SK-N-SH treated with all-trans-retinoic acid at 6 μM for 48 hours (cell line): ENCODE data around the gene ZWILCH.
"Not testable (repeated sequence)": the region's sequence is repeated elsewhere in the genome, so short reads cannot be mapped to it uniquely, and the experiment has no call there.

Experiments
- ATAC-seq: fragments of 200-7000 bp; cut with Tn5 transposase; 3 replicates; pipeline ENCODE4 v1.9.1; 2020; ENCODE audit warnings: mild to moderate bottlenecking, moderate library complexity
- ARNTL ChIP-seq: fragments of 450-650 bp; formaldehyde crosslinking; IDR thresholded peaks from 2 replicates; pipeline ENCODE4 v1.5.0; 2020; ENCODE audit warnings: low read depth, mild to moderate bottlenecking, moderate library complexity, borderline replicate concordance
- CSDC2 ChIP-seq: fragments of 250-450 bp; sonication (Bioruptor Pico); IDR thresholded peaks from 2 replicates; pipeline ENCODE4 v1.5.0; 2020; ENCODE audit warnings: mild to moderate bottlenecking, moderate library complexity
- ESRRG ChIP-seq: fragments of 250-450 bp; sonication (Bioruptor Pico); IDR thresholded peaks from 2 replicates; pipeline ENCODE4 v1.6.1; 2021; ENCODE audit warnings: mild to moderate bottlenecking
- GLIS3 ChIP-seq: fragments of 250-450 bp; sonication (Bioruptor Pico); IDR thresholded peaks from 2 replicates; pipeline ENCODE4 v1.5.0; 2020; ENCODE audit warnings: mild to moderate bottlenecking, moderate library complexity
- ISL1 ChIP-seq: fragments of 250-450 bp; sonication (Bioruptor Pico); IDR thresholded peaks from 2 replicates; pipeline ENCODE4 v2.1.2; 2022; ENCODE audit warnings: mild to moderate bottlenecking, moderate library complexity
- PPARA ChIP-seq: fragments of 250-450 bp; sonication (Bioruptor Pico); IDR thresholded peaks from 2 replicates; pipeline ENCODE4 v1.5.0; 2020; ENCODE audit warnings: mild to moderate bottlenecking, borderline replicate concordance
- RARB ChIP-seq: fragments of 250-450 bp; sonication (Bioruptor Pico); IDR thresholded peaks from 2 replicates; pipeline ENCODE4 v1.8.0; 2021; ENCODE audit warnings: mild to moderate bottlenecking, moderate library complexity
- SNAI2 ChIP-seq: fragments of 250-450 bp; sonication (Bioruptor Pico); IDR thresholded peaks from 2 replicates; pipeline ENCODE4 v1.5.0; 2020; ENCODE audit warnings: mild to moderate bottlenecking, moderate library complexity
- TOX ChIP-seq: fragments of 250-450 bp; sonication (Bioruptor Pico); IDR thresholded peaks from 2 replicates; pipeline ENCODE4 v1.8.0; 2021; ENCODE audit warnings: mild to moderate bottlenecking, moderate library complexity, borderline replicate concordance
- ZC3H10 ChIP-seq: fragments of 250-450 bp; sonication (Bioruptor Pico); IDR thresholded peaks from 2 replicates; pipeline ENCODE4 v1.5.1; 2021; ENCODE audit warnings: mild to moderate bottlenecking, moderate library complexity
- ZFP3 ChIP-seq: fragments of 250-450 bp; sonication (Bioruptor Pico); IDR thresholded peaks from 2 replicates; pipeline ENCODE4 v1.5.0; 2020; ENCODE audit warnings: mild to moderate bottlenecking, moderate library complexity
- ZFP30 ChIP-seq: fragments of 450-650 bp; formaldehyde crosslinking; IDR thresholded peaks from 2 replicates; pipeline ENCODE4 v1.5.0; 2022; ENCODE audit warnings: mild to moderate bottlenecking, moderate library complexity
- ZNF565 ChIP-seq: fragments of 450-650 bp; formaldehyde crosslinking; conservative IDR thresholded peaks from 2 replicates; pipeline ENCODE4 v1.5.0; 2020; ENCODE audit warnings: low read depth, mild to moderate bottlenecking, moderate library complexity
- ZNF70 ChIP-seq: fragments of 450-650 bp; formaldehyde crosslinking; IDR thresholded peaks from 2 replicates; pipeline ENCODE4 v1.5.0; 2020; ENCODE audit warnings: mild to moderate bottlenecking, moderate library complexity
- TF ChIP-seq, protein P1 (sequence below): fragments of 250-450 bp; sonication (Bioruptor Pico); IDR thresholded peaks from 2 replicates; pipeline ENCODE4 v1.8.0; 2021; ENCODE audit warnings: low read depth, mild to moderate bottlenecking, moderate library complexity, borderline replicate concordance
- TF ChIP-seq, protein P2 (sequence below): fragments of 250-450 bp; sonication (Bioruptor Pico); IDR thresholded peaks from 2 replicates; pipeline ENCODE4 v1.8.0; 2020; ENCODE audit warnings: mild to moderate bottlenecking, moderate library complexity, borderline replicate concordance
- TF ChIP-seq, protein P3 (sequence below): fragments of 250-450 bp; sonication (Bioruptor Pico); IDR thresholded peaks from 2 replicates; pipeline ENCODE4 v1.5.1; 2021; ENCODE audit warnings: mild to moderate bottlenecking, moderate library complexity
- TF ChIP-seq, protein P4 (sequence below): fragments of 250-450 bp; sonication (Bioruptor Pico); IDR thresholded peaks from 2 replicates; pipeline ENCODE4 v1.5.0; 2020; ENCODE audit warnings: mild to moderate bottlenecking, moderate library complexity

ZWILCH gene

DNA sequence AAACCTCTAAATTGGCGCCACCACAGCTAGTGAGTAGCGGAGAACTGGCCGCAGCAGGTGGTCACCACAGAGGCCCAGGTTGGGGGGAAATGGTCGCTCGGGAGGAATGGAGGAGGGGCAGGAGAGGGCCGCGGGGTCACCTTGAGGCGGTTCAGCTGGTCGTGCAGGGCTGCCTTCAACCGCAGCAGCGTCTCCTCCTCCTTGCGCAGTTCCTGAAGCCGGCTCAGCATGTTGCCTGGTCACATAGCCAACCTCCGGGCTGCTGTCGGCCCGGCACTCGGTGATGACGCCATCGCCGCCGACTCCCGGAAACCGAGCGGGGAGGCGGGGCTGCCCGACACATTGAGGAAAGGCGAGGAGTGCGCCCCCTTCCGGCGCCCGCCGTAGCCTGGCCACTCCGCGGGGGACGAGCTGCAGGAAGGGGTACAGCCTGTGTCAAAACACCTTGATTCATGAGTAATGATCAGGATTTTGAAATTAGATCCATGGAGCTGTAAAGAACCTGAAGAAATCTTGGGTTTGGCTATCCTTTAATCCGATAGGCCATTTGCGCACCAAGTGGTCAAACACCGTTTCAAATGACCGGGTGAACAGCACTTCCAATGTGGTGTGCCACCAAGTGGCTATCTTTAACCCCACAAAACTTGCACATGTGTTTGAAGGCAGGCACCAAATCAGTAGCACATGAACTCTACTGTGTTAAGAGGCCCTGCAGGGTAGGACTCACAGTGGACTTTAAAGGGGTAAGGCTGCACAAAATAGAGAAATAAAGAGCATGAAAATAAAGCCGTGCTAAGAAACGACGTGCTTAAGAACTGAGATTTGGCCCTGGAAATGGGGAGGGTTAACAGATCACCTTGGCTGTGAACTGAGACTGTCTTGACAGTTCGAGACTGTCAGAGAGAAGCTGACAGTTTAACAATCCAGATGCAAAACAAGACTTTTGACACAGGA is 7.3 kb upstream of the ZWILCH start, which contains the start of gene SNAPC5:
TSS of gene SNAPC5 (minus strand) at position 261 of the 954 bp plus-strand sequence. CDS start at position 230, 31 bp downstream.
- ATAC-seq, result peak; percentile 88
- peak; percentile 46; the same call in 1 of the 2 replicates for TF ChIP-seq ZC3H10 (CRISPR knock-in tag)
- TF ChIP-seq PPARA (CRISPR knock-in tag), result 0 out of 2 replicates have a peak, but pooled peaks have one; percentile 31
- peak; percentile 45; the same call in 1 of the 2 replicates for TF ChIP-seq ZNF70 (CRISPR knock-in tag)
- TF ChIP-seq TOX (CRISPR knock-in tag), result peak; percentile 62
- TF ChIP-seq ISL1 (CRISPR knock-in tag), result no peak
- peak; percentile 57 for TF ChIP-seq RARB (CRISPR knock-in tag)
- TF ChIP-seq, protein P1, sequence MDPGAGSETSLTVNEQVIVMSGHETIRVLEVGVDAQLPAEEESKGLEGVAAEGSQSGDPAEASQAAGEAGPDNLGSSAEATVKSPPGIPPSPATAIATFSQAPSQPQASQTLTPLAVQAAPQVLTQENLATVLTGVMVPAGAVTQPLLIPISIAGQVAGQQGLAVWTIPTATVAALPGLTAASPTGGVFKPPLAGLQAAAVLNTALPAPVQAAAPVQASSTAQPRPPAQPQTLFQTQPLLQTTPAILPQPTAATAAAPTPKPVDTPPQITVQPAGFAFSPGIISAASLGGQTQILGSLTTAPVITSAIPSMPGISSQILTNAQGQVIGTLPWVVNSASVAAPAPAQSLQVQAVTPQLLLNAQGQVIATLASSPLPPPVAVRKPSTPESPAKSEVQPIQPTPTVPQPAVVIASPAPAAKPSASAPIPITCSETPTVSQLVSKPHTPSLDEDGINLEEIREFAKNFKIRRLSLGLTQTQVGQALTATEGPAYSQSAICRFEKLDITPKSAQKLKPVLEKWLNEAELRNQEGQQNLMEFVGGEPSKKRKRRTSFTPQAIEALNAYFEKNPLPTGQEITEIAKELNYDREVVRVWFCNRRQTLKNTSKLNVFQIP (CRISPR knock-in tag), result no peak
- TF ChIP-seq ARNTL (CRISPR knock-in tag), result peak; percentile 63; the same call in 1 of the 2 replicates
- peak; percentile 73 for TF ChIP-seq ESRRG (CRISPR knock-in tag)
- TF ChIP-seq ZFP3 (CRISPR knock-in tag), result no peak; the same call in 1 of the 2 replicates
- 0 out of 2 replicates have a peak, but pooled peaks have one; percentile 14 for TF ChIP-seq ZFP30 (CRISPR knock-in tag)
- no peak for TF ChIP-seq SNAI2 (CRISPR knock-in tag)
- TF ChIP-seq, protein P2, sequence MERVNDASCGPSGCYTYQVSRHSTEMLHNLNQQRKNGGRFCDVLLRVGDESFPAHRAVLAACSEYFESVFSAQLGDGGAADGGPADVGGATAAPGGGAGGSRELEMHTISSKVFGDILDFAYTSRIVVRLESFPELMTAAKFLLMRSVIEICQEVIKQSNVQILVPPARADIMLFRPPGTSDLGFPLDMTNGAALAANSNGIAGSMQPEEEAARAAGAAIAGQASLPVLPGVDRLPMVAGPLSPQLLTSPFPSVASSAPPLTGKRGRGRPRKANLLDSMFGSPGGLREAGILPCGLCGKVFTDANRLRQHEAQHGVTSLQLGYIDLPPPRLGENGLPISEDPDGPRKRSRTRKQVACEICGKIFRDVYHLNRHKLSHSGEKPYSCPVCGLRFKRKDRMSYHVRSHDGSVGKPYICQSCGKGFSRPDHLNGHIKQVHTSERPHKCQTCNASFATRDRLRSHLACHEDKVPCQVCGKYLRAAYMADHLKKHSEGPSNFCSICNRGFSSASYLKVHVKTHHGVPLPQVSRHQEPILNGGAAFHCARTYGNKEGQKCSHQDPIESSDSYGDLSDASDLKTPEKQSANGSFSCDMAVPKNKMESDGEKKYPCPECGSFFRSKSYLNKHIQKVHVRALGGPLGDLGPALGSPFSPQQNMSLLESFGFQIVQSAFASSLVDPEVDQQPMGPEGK (CRISPR knock-in tag), result peak; percentile 76; the same call in 1 of the 2 replicates
- TF ChIP-seq, protein P3, sequence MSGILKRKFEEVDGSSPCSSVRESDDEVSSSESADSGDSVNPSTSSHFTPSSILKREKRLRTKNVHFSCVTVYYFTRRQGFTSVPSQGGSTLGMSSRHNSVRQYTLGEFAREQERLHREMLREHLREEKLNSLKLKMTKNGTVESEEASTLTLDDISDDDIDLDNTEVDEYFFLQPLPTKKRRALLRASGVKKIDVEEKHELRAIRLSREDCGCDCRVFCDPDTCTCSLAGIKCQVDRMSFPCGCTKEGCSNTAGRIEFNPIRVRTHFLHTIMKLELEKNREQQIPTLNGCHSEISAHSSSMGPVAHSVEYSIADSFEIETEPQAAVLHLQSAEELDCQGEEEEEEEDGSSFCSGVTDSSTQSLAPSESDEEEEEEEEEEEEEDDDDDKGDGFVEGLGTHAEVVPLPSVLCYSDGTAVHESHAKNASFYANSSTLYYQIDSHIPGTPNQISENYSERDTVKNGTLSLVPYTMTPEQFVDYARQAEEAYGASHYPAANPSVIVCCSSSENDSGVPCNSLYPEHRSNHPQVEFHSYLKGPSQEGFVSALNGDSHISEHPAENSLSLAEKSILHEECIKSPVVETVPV (CRISPR knock-in tag), result peak; percentile 87
- peak; percentile 78; the same call in 1 of the 2 replicates for TF ChIP-seq ZNF565 (CRISPR knock-in tag)
- 0 out of 2 replicates have a peak, but pooled peaks have one; percentile 42 for TF ChIP-seq CSDC2 (CRISPR knock-in tag)
- TF ChIP-seq, protein P4, sequence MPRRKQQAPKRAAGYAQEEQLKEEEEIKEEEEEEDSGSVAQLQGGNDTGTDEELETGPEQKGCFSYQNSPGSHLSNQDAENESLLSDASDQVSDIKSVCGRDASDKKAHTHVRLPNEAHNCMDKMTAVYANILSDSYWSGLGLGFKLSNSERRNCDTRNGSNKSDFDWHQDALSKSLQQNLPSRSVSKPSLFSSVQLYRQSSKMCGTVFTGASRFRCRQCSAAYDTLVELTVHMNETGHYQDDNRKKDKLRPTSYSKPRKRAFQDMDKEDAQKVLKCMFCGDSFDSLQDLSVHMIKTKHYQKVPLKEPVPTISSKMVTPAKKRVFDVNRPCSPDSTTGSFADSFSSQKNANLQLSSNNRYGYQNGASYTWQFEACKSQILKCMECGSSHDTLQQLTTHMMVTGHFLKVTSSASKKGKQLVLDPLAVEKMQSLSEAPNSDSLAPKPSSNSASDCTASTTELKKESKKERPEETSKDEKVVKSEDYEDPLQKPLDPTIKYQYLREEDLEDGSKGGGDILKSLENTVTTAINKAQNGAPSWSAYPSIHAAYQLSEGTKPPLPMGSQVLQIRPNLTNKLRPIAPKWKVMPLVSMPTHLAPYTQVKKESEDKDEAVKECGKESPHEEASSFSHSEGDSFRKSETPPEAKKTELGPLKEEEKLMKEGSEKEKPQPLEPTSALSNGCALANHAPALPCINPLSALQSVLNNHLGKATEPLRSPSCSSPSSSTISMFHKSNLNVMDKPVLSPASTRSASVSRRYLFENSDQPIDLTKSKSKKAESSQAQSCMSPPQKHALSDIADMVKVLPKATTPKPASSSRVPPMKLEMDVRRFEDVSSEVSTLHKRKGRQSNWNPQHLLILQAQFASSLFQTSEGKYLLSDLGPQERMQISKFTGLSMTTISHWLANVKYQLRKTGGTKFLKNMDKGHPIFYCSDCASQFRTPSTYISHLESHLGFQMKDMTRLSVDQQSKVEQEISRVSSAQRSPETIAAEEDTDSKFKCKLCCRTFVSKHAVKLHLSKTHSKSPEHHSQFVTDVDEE (CRISPR knock-in tag), result peak; percentile 80
- TF ChIP-seq GLIS3 (CRISPR knock-in tag), result peak; percentile 98
- TF ChIP-seq, all 23 proteins: peak for 14

DNA sequence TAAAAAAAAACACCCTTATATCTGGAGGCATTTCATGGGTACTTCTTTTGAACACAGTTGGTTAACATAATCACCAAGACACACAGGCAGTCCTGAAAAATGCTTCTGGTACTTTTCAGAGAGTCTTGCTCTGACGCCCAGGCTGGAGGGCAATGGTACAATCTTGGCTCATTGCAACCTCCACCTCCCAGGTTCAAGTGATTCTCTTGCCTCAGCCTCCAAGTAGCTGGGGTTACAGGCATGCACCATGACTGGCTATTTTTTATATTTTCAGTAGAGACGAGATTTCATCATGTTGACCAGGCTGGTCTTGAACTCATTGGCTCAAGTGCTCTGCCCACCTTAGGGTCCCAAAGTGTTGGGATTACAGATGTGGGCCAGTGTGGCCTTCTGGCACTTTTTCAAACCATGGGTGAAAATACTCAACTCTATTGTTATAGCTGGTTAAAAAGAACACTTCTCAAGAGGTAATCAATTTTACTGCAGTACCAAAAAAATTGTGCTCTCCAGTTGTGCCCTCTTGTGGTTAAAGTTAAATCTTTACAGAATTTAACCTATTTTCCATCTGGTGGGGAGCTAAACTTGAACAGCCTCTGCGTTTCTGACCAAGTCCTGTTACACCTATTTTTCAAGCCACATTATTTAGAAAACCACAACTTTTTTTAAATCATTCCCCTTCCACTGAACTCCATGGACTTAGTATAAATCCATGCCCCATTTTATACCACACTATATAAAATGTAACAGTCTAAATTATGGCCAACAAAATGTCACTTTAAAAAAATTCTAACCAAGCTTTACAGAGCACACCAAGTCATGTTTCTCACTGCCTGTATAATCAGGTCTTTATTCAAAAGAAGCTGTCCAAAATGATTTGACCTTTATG is 6.4 kb upstream of the ZWILCH start:
- ATAC-seq, result 0 out of 3 replicates have a peak, but pooled peaks have one; percentile 5
- TF ChIP-seq ZFP3 (CRISPR knock-in tag) (no peak), ESRRG (CRISPR knock-in tag) (0 out of 2 replicates have a peak, but pooled peaks have one; percentile 10)

DNA sequence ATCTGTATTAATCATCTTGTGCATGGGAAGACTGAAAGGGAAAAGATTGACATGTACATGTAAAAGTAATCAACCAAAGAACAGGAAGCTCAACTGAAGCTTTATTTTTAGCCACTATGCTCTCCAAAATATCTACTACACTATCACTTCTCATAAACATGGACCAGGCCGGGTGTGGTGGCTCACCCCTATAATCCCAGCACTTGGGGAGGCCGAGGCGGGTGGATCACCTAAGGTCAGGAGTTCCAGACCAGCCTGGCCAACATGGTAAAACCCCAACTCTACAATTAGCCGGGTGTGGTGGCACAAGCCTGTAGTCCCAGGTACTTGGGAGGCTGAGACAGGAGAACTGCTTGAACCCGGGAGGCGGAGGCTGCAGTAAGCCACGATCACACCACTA is 4.8 kb upstream of the ZWILCH start:
- not testable (repeated sequence) for ATAC-seq
